Measurements from ENCODE around the gene SURF2. TPM values are rescaled to one million over a fixed set of nuclear protein-coding genes. Genes with fewer than 3 reads are reported as not detected.
A peak's percentile ranks its signal among the peaks of the same experiment; 100 is the strongest.

Gene SURF2
- total RNA-seq, 1 donor from 2014 or later: 13.5 TPM

DNA sequence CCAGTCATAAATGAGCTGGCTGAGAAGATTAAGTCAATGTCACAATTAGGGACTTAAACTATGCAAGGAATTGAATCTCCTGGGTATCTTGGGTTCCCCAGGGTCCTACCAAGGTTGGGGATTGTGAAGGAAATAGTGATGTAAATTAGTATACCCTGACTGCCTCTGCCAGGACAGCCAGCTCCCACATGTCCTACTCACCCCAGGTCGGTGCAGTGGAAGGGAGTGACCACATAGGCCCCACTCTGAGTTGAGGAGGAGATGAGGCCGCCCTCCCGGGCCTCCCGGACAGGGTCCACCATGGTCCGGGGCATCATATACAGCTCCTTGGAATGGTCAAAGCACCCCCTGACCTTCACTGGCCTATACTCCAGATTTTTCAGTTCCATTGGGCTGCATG is 2.8 kb upstream of the SURF2 start:
- no peak for DNase-seq (ENCODE audit: low spot score)

DNA sequence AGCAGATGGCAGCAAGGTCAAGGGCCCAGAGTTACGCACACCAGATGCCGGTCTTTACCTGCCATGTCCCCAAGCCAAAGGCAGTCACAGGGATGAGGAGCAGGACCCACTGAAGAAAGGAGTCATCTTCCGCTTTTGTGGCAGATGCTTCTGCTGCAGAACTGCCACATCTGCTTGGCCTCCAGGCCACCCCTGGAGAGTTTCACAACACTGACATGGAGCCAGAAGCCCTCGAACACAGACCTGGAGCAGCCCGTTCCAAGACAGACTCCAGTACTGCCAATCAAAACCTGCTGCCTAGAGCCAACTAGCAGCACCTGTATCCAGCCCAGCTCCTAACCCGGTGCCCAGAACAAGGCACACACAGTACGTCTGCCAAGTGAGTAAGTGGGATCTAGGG is 1.6 kb upstream of the SURF2 start:
- no peak for DNase-seq (ENCODE audit: low spot score)

DNA sequence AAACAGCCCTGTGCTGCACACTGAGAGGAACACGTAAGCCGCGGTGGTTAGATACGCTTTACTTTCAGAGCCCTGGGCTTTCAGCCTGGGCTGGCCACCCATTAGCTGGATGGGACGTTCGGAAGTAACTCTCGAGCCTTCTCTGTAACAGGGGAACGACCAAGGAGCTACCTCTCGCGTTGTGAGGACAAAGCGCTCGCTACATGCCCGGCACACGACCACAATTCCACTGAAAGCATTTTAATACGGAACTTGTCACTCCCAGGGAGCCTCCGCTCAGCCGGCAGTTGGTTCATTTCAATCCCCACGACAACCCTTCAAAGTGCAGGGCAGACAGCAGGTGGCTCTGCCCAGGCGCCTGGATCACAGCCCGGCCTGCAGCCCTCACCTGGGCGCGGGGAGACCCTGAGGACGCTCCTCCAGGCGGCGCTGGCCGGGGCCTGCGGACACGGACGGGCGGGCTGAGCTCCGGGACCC is 431 bp upstream of the SURF2 start:
- no peak for DNase-seq (ENCODE audit: low spot score)

DNA sequence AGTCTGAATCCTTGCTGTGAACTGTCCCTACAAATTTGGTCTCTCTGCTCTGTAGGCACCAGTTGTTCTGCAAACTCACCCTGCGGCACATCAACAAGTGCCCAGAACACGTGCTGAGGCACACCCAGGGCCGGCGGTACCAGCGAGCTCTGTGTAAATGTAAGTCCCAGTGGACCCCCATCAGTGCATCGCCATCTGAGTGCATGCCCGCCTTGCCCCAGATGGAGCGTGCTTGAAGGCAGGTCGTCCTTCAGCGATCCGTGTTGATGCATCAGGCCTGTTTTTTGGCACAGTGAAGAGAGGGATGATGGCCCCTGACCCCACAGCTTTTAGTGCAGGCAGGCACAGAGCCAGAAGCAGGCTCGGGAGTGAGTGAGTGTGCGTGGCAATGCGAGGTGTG is 1.3 kb downstream of the SURF2 start:
- no peak for DNase-seq (ENCODE audit: low spot score)

DNA sequence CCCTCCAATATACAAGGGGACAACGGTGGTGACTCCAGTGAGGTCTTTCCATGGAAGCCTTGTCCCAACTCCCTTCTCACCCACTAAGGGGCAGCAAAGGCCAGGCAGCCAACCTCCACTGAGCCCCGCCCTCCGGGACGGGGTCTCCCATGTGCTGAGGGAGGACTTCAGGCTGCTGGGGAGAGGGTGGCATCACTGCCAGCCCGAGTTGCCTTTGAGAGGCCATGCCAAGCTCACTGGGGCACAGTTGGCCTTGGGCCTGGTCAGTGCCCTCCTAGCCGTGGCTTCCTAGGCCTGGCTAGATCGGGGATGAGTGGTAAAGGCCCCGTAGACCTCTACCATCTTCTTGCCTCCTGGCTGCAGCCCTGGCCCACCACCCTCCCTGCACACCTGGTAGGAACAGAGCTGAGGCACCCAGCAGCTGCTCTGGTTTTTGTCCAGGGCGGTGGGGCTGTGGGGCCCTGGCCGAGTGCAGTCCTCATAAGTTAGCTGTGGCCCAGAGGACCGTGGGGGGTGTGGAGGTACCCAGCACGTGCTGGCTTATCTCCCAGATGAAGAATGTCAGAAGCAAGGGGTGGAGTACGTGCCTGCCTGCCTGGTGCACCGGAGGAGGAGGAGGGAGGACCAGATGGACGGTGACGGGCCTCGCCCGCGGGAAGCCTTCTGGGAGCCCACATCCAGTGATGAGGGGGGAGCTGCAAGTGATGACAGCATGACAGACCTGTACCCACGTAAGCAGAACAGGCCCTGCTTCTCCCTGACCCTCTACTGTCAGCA is 3.2 kb downstream of the SURF2 start:
- peak; percentile 85 for DNase-seq (ENCODE audit: low spot score)

DNA sequence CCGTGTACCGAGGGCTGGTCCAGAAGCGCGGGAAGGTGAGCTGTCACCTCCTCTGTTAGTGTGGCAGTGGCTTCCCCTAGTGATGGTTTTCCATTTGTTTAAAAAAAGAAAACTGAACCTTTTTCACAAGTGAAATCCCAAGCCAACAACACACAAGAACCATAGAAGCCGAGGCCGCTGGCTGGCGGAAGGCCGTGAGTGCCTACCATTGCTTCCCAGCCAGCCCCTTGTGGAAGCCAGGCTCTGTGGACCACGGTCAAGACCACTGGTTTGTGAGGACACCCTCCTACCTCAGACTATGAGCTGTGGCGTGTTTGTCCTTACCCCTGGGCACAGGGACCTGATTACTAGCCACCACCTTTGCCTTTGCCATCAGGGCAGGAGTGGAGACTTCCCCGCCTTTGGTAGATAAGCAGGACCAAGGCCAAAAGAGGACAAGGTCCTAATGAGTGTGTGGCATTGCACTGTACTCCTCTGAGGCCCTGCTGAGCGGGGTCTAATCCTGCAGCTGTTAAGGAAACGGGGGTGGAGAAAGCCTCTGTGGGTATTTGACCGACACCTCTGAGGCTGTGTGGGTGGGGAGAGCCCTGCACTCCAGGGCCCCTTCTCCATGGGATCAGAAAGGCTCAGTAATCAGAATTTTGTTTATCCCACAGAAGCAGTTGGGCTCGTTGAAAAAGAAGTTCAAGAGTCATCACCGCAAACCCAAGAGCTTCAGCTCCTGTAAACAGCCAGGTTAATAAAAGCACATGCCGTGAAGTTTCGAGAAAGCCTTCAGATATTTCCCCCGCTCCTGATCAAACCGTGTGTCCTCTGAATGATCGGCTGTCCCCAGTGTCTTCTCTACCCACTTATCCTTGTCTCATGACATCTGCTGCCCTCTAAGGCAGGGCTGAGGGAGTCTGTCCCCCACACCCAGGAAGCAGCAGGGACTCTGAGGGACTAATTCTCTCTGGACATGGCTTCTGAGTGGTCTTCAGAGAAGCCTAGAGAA is 4.3 kb downstream of the SURF2 start:
- no peak for DNase-seq (ENCODE audit: low spot score)

DNA sequence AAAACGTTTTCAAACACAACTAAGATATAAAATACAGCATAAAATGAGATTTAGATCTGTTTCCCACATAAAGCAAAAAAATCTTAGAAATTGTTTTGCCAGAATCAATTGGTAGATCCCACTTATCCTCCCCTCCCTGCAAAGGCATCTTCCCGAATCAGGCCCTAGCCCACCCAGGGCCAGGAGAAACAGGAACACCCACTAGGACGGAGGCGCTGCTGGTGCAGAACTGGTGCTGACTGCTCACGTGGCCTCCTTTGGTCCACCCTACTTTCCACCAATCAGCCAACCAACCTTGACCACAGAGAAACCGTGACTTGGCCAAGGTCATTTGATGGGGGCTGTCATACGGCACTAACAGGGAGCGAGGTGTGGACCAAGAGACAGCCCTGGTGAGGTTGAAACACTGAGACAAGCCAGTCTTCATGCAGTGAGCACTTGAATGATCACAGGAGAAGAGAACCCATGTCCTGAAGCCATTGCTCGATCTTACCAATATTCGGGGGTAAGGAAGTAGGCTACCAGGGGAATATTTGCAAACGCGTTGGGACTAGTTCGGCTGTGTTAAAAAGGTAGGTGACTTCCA is 5.2 kb downstream of the SURF2 start:
- DNase-seq (ENCODE audit: low spot score): no peak

DNA sequence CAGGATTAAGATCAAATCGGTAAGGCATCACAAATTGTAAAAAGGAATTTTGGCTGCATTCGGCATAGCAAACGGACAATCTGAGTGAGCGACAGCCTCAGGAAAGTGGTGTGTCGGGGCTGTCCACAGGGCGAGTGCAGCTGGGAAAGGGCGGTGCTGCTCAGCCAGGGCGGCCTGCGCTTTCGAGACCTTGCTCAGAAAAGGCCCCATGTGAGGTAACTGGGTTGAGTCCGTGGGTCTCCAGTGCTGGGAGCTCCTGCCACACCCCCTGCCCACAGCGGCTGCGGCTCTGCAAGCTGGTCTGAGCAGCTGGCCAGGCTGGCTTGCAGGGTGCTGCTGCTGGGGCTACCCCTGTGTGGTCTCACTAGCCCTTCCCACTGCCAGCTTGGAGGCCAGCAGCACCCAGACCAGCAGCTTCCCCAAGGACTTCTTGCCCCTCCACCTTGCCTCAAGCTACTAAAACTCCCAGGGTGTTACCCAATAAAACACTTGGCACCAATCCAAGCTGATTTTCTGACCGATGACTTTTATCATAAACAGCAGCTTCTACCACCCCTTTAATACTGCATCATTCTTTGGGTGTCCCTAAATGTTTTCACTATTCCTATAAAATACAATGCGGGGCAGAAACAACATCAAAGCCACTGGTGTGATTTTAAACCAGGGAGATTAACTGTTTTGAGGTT is 6.2 kb downstream of the SURF2 start:
- no peak for DNase-seq (ENCODE audit: low spot score)

DNA sequence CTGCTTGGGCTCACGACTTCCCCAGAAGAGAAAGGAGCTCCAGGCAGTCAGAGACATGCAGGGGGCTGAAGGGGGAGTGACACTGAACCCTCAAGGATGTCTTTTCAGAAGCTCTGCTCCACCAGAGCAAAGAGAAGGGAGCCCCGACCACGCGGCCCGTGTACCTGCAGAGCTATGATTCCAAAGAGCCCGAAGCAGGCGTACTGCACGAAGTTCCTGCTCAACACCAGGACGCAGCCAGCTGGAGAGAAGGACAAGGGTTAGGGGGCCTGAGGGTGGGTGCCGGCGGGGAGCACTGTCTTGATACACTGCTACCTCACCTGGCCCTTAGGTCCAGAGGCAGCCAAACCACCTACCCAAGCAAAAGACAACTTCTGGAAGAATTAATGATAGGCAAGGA is 10.1 kb downstream of the SURF2 start:
- DNase-seq (ENCODE audit: low spot score): peak; percentile 86

DNA sequence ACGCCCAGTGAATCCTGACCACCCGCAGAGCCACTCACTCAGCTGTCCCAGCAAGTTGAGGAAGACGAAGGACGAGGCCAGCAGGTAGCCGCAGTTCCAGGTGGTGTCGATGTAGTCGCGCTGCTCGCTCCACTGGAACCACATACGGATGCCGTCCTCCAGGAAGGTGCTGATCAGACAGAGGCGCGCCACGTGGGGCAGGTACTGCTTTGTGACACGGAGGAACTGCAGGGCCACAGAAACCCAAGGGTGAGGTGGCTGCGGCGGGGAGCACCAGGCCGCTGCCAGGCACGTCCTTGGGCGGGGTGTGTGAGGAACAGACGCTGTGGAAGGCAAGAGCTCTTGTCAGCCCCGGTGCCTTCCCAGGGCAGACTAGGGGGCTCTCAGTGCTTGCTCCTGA is 10.9 kb downstream of the SURF2 start:
- peak; percentile 81 for DNase-seq (ENCODE audit: low spot score)

DNA sequence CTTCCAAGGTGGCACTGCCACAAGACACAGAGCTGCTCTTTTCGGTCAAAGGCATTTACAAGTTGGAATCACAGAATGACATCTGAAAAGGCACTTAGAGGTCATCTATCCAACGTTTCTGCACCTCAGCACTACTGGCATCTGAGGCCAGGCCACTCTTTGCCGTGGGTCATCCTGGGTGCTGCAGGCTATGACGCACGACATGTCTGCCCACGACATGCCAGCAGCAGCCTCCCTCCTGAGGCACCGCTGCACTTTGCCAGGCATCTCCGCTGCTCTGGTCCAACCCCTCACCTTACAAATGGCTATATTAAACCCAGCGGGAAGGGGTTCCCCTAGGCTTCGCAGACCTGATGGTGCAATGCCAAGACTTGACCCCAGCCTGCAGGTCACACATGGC is 11.4 kb downstream of the SURF2 start:
- no peak for DNase-seq (ENCODE audit: low spot score)

DNA sequence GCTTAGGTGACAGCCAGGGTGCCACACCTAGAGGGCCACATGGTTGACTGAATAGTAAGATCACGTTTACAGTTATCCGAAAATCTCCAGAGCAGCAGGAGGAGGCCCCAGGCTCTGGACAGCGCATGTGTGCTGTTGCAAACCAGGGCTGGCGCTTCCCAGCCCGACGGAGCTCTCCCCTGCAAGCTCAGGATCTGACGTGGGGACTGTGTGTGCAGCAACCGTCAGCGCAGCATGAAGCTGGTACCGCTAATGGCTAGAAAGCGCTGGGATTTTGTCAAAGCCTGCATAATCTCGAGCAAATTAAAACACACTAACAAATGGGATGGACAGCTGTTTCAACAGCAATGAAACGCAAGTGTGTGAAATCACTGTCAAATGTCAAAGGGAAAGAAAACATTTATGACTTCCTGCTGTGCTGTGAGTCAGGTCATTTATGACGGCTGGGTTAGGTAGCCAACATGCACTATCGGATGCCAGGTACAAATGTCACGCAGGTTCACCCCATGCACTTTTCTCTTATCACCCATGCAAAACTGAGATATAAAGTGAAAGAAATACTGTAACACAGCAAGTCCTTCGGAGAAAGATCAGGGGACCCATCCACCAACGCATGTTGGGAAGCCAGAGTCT is 12.0 kb downstream of the SURF2 start:
- DNase-seq (ENCODE audit: low spot score): no peak

DNA sequence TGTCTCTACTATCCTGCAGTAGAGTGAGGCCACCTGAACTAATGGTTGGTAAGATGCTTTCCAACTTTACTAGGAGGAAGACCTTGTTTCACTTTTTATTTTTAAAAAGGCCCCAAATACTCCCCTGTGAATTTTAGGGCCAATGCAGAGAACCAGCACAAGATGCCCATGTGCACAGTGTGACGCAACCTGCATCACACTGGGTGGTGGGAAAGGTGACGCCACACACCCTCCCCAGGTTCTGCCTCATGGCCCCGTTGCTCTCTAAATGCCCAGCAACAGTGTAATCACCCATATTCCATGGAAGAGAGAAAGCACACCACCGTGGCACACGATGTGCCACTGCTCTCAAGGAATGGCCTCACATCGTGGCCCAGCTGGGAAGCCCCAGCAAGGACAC is 13.1 kb downstream of the SURF2 start:
- no peak for DNase-seq (ENCODE audit: low spot score)

DNA sequence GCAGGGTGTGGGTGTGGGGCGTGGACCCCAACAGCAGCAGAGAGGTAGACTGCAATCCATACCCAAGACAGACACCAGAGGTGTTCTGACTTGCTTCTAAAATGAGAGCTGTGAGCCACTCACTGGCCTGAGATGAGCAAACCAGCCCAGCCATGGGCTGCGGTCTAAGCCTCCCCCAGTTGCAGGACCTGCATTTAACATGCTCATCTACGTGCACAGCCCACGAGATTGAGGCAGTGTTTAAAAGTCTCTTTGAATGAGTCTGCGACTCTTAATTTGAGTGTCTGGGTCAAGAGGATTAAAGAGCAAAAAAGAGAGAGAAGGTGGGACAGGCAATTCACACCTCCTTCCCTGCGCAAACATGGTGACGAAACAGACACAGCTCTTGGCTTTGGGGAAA is 13.6 kb downstream of the SURF2 start:
- no peak for DNase-seq (ENCODE audit: low spot score)

DNA sequence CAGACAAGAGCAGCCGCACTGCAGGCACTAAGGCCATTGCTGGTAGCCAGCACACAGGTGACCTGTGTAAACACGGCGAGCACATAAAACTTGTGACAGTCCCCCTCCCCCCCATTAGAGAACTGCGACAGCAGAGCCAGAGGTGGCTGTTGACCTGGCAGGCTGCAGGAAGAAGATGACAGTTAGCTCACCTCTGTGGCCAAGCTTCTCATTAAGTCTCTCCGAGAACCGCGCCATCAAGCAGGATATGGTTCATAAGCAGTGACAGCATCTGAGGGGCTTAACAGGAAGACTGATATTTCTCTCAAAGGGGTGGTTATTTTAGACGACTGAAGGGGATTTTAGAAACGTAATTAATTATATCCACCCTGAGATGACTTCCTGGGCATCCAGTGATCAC is 14.3 kb downstream of the SURF2 start:
- no peak for DNase-seq (ENCODE audit: low spot score)

DNA sequence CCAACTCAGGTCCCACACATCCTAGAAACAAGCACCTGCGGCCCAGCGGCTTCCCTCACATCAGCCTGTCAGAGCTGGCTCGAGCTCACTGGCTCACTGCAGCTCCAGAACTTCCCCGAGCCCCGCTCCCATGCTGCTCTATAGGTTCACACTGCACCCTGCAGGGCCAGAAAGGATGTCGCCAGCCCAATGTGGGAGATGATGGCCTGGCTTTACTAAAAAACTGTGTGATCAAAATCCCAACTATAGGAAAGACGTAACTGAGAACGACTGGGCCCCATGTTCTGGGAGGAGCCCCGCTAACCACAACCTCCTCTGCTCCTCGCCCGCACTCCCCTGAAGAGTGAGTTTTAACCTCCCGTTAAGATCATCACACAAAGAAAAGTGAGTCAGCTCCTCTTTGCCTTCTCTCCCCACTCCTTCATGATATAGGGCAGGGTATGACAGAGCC is 14.9 kb downstream of the SURF2 start:
- DNase-seq (ENCODE audit: low spot score): no peak

DNA sequence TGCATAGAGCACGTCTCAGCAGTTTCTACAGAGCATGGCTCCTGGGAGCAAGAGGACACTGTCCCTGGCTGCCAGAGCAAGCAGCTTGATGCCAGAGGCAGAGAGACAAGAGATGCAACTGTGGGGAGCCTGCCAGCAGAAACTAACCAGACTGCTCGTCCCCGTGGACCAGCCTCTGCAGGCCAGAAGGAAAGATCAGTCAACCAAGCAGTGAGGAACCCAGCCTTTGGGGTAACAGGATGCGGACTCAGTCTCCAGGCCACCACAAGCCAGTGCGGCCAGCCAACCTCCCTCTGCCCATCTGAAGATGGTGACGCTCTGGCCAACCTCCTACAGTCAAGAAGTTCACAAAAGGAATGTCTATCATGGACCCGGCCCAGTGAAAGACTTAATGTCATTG is 15.8 kb downstream of the SURF2 start:
- DNase-seq (ENCODE audit: low spot score): no peak

DNA sequence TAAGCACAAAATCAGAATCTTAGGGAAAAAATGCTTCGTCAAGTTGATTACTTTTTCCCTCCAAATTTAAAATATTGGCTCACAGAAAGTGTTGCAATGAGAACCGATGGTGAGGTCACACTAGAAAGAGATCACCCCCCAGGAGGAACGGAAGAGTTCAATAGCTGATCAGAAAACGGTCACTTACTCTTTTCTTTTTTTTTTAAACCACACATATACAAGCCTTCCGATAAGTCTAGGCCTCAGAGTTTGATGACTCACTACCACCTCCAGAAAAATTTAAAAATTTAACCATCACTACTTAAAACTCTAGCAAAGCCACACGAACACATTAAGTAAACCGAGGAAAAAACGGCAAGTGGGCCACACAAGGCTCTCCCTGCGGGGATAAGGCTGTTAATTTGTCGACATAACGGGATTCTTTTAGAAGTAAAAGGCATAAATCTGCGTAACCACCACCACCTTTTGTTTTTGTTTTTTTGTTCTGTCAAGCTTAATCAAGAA is 18.3 kb downstream of the SURF2 start:
- DNase-seq (ENCODE audit: low spot score): no peak

DNA sequence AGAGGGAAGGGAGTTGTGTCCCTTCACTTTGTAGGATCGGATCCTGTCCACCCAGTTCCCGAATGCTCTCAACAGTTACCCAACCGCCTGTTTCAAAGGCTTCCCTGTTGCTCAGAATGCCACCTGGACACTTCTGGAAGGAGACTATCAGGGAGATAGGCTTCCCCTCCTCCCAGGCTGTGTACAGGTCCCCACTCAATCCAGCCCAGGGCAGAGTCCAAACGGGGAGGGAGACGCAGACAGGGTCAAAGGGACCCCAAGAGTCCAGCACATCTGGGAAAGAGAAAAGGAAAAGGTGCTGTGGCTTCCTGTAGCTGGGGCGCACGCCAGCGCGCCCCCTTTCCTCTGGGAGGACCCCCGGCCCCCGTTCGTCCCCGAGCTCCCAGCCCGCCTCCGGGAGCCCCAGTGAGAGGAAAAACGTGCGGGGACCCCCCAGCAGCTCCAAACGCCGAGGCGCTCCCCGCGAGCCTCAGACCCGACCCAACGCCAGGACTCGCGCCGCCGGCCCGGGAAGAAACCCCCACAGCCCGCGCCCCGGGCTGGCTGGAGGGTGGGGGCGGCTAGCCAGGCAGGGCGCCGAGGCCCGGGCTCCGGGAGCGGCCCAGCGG is 18.9 kb downstream of the SURF2 start:
- DNase-seq (ENCODE audit: low spot score): no peak

Measured in mesenteric fat pad (tissue), 1 donor.